Fibroblast of lung (primary cell): ENCODE data around the gene COL5A3. TPM values are rescaled to one million over a fixed set of nuclear protein-coding genes. Genes with fewer than 3 reads are reported as not detected.

Source experiments
- DNase-seq, 2 donors: peaks; one replicate each; pipeline versions ENCODE4 v3.0.0 to v3.0.0-alpha.2; 2010; ENCODE audit warnings: low read depth in 2 of 2
- H2AFZ ChIP-seq: 2 replicates; pipeline ENCODE4 v1.5.1; 2012; ENCODE audit warnings: low read length, control low read depth, inconsistent platforms
- H3K27ac ChIP-seq: 2 replicates; pipeline ENCODE4 v1.5.1; 2011; ENCODE audit warnings: low read length, control low read depth; ENCODE audit not compliant: insufficient read depth
- H3K27me3 ChIP-seq: 2 replicates; pipeline ENCODE4 v1.5.1; 2011; ENCODE audit warnings: mild to moderate bottlenecking, low read length; ENCODE audit not compliant: control insufficient read depth, insufficient read depth
- H3K36me3 ChIP-seq: 2 replicates; pipeline ENCODE4 v1.5.1; 2011; ENCODE audit warnings: low read length; ENCODE audit not compliant: control insufficient read depth, insufficient read depth
- H3K4me1 ChIP-seq: 2 replicates; pipeline ENCODE4 v1.5.1; 2011; ENCODE audit warnings: low read length; ENCODE audit not compliant: control insufficient read depth, insufficient read depth; ENCODE audit errors: extremely low read depth
- H3K4me2 ChIP-seq: 2 replicates; pipeline ENCODE4 v1.5.1; 2011; ENCODE audit warnings: low read length, control low read depth; ENCODE audit not compliant: insufficient read depth; ENCODE audit errors: extremely low read depth
- H3K4me3 ChIP-seq, 4 experiments: fragments of 200-600 bp in 1 of 4; sonication (generic) in 1 of 4; replicated peaks in 1 of 4; 2 replicates each; pipeline ENCODE4 v1.5.1; 2011 to 2016; ENCODE audit warnings: low read length in 4 of 4, low read depth in 3 of 4, mild to moderate bottlenecking in 3 of 4, control low read depth in 2 of 4, inconsistent platforms in 1 of 4, mixed read lengths in 1 of 4; ENCODE audit not compliant: insufficient read depth in 1 of 4; ENCODE audit errors: control extremely low read depth in 1 of 4
- H3K79me2 ChIP-seq: 2 replicates; pipeline ENCODE4 v1.5.1; 2012; ENCODE audit warnings: mild to moderate bottlenecking, low read length, inconsistent platforms; ENCODE audit not compliant: control insufficient read depth, insufficient read depth
- H3K9ac ChIP-seq: 2 replicates; pipeline ENCODE4 v1.5.1; 2011; ENCODE audit warnings: mild to moderate bottlenecking, low read length, control low read depth; ENCODE audit not compliant: insufficient read depth
- H3K9me3 ChIP-seq: 2 replicates; pipeline ENCODE4 v1.5.1; 2012; ENCODE audit warnings: low read depth, low read length; ENCODE audit not compliant: control insufficient read depth, insufficient read depth
- H4K20me1 ChIP-seq: 2 replicates; pipeline ENCODE4 v1.5.1; 2011; ENCODE audit warnings: low read length; ENCODE audit not compliant: control insufficient read depth, insufficient read depth; ENCODE audit errors: extremely low read depth
- EZH2 ChIP-seq: IDR thresholded peaks from 2 replicates; pipeline ENCODE4 v1.5.1; 2012; ENCODE audit warnings: low read length, control low read depth, mild to moderate bottlenecking; ENCODE audit errors: missing control alignments
- polyA plus RNA-seq, 2 donors: library from polyadenylated mRNA; depleted of rRNA in 1 of 2; stranded (reverse) in 1 of 2; unstranded in 1 of 2; fragments of >200 nt; gene quantifications; 2 replicates each; pipeline ENCODE4 v1.2.1, GENCODE V29; 2011 to 2012; ENCODE audit warnings: missing spikeins in 1 of 2
- total RNA-seq: library from RNA; depleted of rRNA; stranded (reverse); fragments of >200 nt; gene quantifications from 2 replicates; pipeline ENCODE4 v1.2.1, GENCODE V29; 2014
- TF ChIP-seq, protein P1 (sequence below), 2 donors: IDR thresholded peaks in 1 of 2; conservative IDR thresholded peaks in 1 of 2; 1 replicate in 1 of 2; 2 replicates in 1 of 2; pipeline ENCODE4 v1.5.1; 2011 to 2012; ENCODE audit warnings: low read length in 2 of 2, control low read depth in 1 of 2, inconsistent platforms in 1 of 2, low read depth in 1 of 2, mild to moderate bottlenecking in 1 of 2

COL5A3 gene
- total and polyA plus RNA-seq, 2 donors (not counting 1 experiment from before 2014, with no cell fraction given), result 1.2 to 33.7 TPM

- no peaks in the 10 kb centered on the region for H3K79me2 ChIP-seq
- no peaks in the 10 kb centered on the region for H3K9me3 ChIP-seq
- H3K4me3 ChIP-seq, result no peak overlapping the region
- TF ChIP-seq EZH2, result no peak
- TF ChIP-seq, protein P1, sequence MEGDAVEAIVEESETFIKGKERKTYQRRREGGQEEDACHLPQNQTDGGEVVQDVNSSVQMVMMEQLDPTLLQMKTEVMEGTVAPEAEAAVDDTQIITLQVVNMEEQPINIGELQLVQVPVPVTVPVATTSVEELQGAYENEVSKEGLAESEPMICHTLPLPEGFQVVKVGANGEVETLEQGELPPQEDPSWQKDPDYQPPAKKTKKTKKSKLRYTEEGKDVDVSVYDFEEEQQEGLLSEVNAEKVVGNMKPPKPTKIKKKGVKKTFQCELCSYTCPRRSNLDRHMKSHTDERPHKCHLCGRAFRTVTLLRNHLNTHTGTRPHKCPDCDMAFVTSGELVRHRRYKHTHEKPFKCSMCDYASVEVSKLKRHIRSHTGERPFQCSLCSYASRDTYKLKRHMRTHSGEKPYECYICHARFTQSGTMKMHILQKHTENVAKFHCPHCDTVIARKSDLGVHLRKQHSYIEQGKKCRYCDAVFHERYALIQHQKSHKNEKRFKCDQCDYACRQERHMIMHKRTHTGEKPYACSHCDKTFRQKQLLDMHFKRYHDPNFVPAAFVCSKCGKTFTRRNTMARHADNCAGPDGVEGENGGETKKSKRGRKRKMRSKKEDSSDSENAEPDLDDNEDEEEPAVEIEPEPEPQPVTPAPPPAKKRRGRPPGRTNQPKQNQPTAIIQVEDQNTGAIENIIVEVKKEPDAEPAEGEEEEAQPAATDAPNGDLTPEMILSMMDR (conservative IDR thresholded peaks at IDR 0.05 in 1 of 2, IDR thresholded peaks at IDR 0.05 in 1 of 2; ENCODE audit: low read depth in 1 of 2, low read length in 2 of 2), result no peak
- H3K27ac ChIP-seq, result no peak overlapping the region
- no peaks in the 10 kb centered on the region for H4K20me1 ChIP-seq
- H2AFZ ChIP-seq, result no peak overlapping the region
- H3K4me2 ChIP-seq, result no peak overlapping the region
- H3K27me3 ChIP-seq, result no peaks in the 10 kb centered on the region
- H3K9ac ChIP-seq, result no peak overlapping the region
- no peak for DNase-seq
- H3K36me3 ChIP-seq, result peaks cover 2% of the 10 kb centered on the region
- H3K4me1 ChIP-seq, result no peaks in the 10 kb centered on the region
Measured at GRCh38 chr19:9966448-9966847, 43.9 kb downstream of the COL5A3 start.

DNA sequence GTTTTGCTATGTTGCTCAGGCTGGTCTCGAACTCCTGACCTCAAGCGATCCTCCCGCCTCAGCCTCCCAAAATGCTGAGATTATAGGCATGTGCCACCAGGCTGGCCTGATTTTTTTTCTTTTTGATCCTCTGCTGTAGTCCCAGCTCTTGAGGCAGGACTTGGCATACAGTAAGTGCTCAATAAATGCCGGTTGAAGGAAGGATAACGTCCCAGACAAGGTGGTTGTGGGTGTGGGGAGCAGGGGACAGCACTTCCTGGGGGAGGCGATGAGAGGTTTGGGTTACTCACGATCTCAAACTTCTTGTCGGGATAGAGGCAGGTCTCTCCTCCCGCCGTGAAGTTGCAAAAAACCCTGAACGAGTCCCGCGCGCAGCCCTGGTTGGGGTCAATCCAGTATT lies 44.3 kb downstream of the COL5A3 start:
- DNase-seq, result no peak
- Histone ChIP-seq H3K9ac (no peak overlapping the region), H3K4me2 (no peak overlapping the region), H3K27ac (no peak overlapping the region), H3K79me2 (no peaks in the 10 kb centered on the region), H3K9me3 (no peaks in the 10 kb centered on the region), H3K4me3 (no peak overlapping the region), H3K36me3 (peaks cover 2% of the 10 kb centered on the region), H3K4me1 (no peaks in the 10 kb centered on the region), H2AFZ (no peak overlapping the region), H4K20me1 (no peaks in the 10 kb centered on the region), H3K27me3 (no peaks in the 10 kb centered on the region)
- TF ChIP-seq EZH2, result no peak

DNA sequence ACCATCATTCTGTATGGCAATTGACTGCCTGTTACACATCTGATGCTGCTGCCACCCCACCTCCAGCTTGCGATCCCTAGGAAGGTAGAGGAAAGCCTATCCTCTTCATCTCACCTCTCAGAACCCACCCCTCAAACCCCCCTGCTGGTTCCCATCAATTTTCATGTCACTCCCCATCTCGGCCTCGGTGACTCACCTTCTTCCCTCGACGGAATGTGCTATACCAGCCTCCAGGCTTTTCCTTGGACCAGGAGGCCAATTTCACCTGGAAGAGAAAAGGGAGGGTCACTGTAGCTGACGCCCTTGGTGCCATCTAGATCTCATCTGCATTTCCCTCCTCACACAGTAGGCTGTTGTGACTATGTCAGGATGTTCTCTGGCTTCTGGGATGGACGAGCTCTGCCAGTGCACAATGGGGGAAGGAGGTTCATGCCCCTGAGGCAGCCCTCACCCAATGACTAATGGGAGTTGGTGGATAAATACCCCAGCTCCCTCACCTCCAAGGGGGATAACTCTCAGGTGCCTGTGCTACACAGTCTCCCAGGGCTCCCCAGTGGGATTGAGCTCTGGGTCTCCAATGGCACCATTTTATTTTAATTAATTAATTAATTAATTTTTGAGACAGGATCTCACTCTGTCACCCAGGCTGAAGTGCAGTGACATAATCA lies 47.5 kb downstream of the COL5A3 start:
- H3K27me3 ChIP-seq, result no peaks in the 10 kb centered on the region
- DNase-seq, result no peak

More for the DNA sequence above, 47.5 kb downstream of the COL5A3 start:
- Histone ChIP-seq H4K20me1 (no peaks in the 10 kb centered on the region), H3K36me3 (peaks cover 2% of the 10 kb centered on the region), H3K9ac (no peak overlapping the region), H3K27ac (no peak overlapping the region), H2AFZ (no peak overlapping the region), H3K4me1 (peaks cover 7% of the 10 kb centered on the region), H3K9me3 (no peaks in the 10 kb centered on the region), H3K4me3 (no peak overlapping the region), H3K79me2 (no peaks in the 10 kb centered on the region), H3K4me2 (no peak overlapping the region)
- TF ChIP-seq, protein P1 (conservative IDR thresholded peaks at IDR 0.05 in 1 of 2, IDR thresholded peaks at IDR 0.05 in 1 of 2; ENCODE audit: low read depth in 1 of 2, low read length in 2 of 2), result no peak
- TF ChIP-seq EZH2, result no peak
